Right forelimb (tissue), 1 donor: ENCODE results near the gene UFSP2.
A peak's percentile ranks its signal among the peaks of the same experiment; 100 is the strongest.

Experiments
- DNase-seq: peaks from one replicate; pipeline ENCODE4 v3.0.0-alpha.2; 2018

UFSP2 gene, protein sequence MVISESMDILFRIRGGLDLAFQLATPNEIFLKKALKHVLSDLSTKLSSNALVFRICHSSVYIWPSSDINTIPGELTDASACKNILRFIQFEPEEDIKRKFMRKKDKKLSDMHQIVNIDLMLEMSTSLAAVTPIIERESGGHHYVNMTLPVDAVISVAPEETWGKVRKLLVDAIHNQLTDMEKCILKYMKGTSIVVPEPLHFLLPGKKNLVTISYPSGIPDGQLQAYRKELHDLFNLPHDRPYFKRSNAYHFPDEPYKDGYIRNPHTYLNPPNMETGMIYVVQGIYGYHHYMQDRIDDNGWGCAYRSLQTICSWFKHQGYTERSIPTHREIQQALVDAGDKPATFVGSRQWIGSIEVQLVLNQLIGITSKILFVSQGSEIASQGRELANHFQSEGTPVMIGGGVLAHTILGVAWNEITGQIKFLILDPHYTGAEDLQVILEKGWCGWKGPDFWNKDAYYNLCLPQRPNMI

DNA sequence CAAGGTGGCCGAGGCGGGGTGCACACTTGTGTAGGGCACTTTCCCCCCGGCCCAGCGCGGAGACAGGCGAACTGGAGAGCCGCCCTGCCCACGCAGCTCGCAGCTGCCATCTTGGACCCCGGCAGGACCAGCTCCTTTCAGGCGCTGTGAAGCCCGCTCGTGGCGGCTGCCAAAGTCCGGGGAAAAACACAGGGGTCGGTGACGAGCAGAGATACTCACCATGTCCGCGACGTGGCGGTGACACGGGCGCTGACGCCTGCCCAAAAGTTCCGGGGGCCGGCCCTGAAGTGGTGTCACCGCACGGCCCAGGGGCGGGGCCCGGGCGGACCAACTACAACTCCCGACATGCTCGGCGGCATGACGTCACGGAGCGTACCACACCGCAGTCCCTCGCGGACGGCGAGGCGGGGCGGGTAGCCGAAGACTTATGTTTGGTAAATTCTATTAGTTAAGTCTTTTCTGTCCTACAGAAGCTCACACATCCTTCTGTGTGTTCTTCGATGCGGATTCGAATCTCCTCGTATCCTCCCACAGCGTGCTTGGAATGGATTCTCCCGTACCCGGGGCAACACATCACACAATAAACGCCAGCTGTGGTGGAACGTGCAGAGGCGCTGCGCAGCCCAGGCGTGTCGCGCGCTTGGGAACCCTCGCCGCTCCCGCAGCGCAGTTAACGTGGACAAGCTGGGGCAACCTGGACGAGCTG is at the start of gene UFSP2:
UFSP2 (minus strand) TSS at position 318 of the 706 bp plus-strand sequence; CDS start at position 222, 96 bp downstream.
- peak; percentile 96 for DNase-seq

DNA sequence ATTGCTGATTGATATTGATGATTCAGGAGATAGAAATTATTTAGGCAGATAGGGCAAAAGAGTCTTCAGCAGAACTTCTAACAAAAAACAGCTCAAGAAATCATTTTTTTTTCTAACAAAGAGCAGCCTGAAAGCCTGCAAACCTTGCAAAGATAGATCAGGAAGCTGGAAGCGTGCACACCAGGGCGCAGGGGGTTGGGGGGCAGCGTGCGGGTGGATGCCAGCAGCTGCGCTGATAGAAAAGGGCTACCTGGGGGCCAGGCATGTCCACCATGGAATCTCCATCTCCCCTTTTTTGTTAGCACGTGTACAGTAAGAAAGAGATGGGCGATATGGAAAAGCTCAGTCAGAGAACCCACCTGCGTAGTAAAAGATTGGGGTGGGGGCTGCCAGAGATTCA is 47.5 kb upstream of the UFSP2 start:
- no peak for DNase-seq

DNA sequence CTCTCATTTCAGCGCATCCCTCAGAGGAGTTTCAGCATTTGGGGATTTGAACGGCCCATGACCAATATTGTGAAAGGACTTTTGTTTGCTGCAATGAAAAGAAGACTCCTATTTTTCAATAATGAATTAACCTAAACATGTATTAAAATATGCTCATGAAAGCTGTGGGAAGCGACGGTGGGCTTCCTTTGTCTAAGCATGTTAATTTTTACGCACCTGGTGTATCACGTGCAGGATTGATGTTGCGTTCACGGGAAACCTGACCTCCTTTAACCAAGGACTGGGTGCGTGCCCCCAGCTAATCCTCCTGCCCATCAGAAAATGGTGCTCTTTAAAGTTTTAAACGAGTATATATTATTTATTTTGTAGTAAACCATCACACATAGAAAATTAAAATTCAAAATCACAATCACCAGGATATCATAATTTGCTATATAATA is 46.4 kb upstream of the UFSP2 start:
- DNase-seq, result no peak

DNA sequence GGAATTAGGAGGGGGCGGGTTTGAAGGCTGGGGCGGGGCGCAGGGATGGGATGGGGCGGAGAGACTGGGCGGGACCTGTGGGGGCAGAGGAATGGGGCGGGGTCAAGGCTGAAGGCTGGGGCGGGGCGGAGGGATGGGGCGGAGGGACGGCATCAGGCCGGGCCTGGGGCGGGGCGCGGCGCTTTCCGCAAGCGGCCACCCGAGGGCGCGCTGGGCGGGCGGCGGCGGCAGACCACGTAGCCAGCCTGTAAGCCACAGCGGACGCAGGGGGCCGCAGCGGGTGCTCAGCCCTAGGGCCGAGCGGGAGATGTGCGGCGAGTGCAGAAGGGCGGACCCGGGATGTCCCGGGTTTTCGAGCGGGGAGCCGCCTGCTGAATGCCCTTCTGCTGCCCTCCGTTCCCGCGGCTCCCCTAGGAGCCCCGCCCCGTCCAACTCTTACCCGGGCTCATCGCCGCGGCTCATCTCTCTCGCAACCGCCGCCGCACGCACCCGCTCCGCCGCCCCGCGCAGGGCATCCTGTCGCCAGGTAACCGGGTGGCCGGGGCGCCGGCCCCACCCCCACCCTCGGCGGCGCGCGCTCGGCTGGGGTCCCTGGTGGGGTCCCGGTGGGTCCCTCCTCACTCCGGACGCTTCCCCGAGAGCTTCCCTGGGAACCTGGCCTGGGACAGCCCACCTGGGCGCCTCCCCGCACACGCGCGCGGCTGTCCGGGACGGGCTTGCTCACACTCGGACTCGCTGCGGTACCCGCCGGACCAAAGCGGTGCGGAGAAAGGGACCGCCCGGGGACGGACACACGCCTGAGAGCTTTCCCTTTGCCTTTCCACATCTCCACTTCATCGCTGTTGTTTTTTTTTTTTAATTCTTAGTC is 45.7 kb upstream of the UFSP2 start, which contains the start of gene CCDC110:
CCDC110 (minus strand) TSS at position 499 of the 868 bp plus-strand sequence; CDS start at position 449, 50 bp downstream.
- peak; percentile 94 for DNase-seq

DNA sequence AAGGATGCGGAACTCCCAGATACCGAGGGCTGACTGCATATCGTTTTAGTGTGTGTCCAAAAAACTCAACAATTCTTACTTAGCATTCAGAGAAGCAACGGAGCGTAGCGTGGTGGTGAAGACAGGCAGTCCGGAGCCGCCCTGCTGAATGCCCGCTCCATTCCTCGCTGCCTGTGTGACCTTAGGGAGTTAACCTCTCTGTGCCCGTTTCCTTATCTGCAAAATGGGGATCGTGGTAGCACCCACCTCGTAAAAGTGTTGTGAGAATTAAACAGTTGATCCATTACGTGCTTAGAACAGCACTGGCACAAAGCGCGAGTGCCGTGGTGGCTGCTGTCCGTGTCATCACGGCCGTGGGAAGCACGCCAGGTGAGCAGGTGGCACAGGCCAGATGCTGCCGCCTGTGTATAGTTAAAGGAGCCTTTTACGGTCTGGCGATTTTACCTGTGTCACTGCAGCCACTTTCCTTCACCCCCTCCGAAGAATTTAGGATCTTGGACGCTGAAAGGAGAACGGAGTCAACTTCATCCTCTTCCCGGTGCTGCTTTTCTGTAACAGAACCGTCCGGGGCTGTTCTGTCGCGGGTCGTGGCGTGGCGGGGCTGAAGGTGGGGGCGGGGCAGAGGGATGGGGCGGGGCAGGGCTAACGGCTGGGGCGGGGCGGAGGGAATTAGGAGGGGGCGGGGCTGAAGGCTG is 44.9 kb upstream of the UFSP2 start:
- DNase-seq, result no peak

DNA sequence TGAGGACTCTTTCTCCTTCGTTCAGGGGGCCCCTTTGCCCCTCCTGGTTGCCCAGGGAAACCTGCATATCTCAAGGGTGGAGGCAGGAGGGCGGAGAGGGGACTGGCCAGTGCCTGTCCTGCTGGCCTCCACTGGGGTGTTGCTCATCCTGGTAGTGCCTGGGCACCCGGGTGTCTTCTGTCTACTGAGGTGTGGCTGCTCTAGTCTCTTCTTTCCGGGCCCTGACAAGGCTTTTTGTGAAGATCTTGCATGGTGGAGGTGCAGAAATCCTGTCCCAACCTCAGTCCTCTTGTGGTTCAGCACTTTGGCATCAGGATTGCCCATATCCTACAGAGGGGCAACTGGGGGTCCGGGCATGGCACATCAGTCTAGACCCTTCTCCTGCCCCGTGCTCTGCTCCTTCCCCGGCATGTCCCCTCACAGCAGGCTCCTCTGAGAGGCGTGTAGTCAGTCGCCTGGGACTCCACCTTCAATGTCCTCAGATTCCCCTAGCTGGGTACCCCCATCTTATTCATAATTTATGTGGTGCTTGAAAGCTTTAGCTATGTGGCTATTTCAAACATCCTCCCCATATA is 43.9 kb upstream of the UFSP2 start:
- no peak for DNase-seq

DNA sequence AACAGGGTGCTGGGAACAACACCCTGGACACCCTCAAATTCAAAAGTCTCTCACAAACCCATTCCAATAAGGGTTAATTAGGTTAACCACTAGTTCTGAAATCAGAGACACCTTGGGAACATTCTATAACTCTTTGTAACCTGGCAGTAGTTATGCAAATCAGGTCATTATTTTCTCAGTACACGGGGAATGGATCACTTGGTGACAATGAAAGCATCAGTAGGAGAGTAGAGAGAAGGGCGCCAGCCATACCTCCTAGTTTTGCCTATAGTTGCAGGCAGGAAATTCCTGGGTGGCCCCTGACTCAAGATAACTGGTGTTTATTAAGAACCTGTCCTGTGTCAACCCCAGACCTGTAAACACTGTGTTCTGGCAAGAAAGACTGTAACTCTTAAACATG is 43.2 kb upstream of the UFSP2 start:
- no peak for DNase-seq

DNA sequence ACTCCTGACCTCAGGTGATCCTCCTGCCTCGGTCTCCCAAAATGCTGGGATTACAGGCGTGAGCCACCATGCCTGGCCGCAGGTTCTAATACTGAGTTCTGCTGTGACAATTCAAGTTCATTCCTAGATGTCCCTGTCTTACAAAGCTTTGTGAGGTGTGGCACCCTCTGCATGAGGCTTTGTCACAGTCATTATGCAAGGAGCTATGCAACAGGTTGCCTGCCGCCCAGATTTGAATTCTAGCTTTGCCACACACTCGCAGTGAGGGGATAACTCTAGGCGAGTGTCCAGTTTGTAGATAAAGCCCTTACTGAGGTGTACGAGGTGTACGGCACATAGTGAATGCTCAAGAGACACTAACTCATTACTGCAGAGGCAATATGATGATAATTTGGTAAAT is 42.2 kb upstream of the UFSP2 start:
- no peak for DNase-seq

DNA sequence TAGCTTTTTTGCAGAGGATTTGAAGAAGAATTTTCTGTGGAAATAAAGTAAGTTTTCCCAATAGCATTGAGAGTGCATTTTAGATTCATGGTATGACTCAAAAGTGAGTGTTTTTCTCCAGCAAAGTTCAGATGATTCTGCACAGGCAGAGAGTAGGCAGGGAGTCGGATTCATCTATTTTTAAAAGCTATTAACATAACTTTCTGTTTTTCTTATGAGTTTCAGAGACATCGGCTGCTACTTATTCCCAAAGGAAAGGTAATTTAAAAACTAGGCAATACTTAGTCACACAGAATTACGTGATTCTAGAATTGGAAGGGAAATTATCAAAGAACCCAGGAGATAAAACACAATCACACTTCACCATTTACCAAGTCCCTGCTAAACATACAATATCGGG is 41.3 kb upstream of the UFSP2 start:
- no peak for DNase-seq

DNA sequence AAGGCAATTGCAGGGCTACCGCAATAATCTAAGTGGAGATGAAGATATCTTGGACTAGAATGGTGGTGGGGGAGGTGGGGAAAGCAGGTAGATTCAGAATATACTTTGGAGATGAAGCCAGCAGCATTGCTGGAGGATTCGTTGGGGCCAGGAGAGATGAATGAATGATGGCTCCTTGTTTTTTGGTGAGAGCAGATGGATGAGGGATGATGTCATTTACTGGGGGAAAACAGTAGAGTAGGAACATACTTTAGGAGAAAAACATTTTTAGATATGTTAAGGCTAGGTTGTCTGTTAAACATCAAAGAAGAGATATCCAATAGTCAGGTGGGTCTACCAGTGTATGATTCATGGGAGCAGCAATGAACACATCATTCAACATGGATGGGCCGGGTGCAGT is 39.9 kb upstream of the UFSP2 start:
- no peak for DNase-seq

DNA sequence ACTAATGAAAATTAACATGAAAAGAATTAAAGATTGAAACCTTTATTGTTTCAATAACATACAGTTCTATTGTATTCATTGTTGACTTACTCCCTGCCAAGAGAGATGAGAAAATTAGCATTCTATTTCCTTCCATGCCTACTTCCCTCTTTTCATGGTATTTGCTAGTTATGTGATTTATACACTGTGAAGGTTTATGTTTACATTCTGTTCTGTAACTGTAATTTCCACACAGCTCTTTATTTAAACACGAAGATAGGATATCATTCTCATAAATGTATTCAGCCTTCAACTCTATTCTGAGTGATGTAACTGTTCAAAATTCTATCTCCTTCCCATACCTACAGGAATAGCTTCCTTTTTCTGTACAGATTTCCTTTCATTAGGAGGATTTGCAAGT is 39.1 kb upstream of the UFSP2 start:
- DNase-seq, result no peak

DNA sequence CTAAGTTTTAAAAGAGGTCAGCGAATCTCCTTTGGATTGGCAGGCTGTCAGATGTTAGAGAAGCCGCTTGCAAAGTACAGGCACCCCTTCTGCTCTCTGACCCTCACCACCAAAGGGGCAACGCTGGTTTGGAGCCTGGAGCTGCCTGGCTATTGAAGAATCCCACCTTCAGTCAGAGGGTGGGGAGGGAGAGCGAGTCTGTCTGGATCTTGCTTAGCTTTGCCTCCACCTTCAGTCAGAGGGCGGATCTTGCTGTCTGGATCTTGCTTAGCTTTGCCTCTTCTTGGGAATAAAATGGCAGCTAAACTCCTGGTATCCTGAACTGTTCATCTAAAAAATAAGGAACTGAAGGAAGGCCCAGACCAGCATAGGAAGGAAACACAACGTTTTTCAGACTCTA is 38.4 kb upstream of the UFSP2 start:
- no peak for DNase-seq

DNA sequence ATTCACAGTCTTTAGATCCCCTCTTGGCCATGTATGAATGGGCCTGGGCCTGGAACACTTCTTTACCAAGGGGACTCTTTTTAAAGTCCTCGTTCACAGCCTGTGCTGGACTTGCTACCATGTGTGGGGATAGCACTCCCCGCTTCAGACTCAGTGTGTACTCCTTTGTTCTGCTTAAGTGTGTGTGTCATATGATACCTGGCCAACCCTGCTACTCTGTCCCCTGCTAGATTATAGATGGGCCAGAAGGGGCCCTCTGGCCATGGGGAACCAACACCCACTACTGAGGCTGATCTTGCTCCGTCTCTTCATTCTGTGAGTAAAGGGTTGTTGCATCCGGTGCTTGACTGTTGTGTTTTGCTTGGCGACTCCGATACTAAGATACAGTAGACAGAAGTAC is 37.8 kb upstream of the UFSP2 start:
- DNase-seq, result no peak

DNA sequence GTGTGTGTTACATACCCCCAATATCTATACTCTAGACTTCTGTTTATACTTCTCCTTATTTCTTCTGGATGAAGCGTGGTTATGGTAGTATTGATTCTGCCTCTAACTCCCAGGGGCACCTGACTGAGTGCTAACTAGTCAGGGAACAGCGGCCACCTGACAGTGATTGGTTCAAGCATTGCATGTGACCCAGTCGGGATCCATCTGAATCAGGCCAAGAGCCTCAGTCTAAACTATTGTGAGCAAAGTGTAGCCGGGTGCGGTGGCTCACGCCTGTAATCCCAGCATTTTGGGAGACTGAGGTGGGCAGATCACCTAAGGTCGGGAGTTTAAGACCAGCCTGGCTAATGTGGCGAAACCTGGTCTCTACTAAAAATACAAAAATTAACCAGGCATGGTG is 35.8 kb upstream of the UFSP2 start:
- DNase-seq, result no peak

DNA sequence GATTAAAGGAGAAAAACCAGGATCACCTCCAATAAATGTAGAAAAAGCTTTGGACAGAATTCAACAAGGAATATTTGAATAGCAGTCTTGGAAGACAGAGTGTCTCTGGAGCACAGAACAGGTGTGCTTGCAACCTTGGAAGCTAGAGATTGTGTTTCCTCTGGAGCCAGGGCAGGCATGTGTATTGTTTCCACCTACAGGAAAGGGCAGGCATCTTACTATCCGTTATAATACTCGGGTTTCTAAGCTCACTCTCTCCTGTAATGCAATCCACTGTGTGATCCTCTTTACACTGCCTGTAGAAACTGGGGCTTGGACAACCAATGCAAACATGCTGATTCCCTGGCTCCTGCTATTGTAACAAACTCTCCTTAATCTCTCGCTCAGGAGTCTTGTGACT is 31.4 kb upstream of the UFSP2 start:
- DNase-seq, result no peak

DNA sequence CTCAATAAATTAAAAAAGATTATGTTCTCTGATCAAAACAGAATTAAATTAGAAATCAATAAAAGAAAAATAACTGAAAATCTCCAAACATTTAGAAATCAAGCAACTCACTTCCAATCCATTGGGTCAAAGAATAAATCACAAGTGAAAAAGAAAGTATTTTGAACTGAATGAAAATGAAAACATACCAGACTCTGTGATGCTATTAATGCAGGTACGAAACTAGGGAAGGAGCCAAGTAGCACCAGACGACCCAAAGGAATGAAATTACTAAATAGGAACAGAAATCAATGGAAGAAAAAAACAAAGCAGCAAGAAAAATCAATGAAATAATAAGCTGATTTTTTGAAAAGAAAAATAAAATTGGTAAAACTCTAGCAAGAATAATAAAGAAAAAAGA is 30.4 kb upstream of the UFSP2 start:
- DNase-seq, result no peak

DNA sequence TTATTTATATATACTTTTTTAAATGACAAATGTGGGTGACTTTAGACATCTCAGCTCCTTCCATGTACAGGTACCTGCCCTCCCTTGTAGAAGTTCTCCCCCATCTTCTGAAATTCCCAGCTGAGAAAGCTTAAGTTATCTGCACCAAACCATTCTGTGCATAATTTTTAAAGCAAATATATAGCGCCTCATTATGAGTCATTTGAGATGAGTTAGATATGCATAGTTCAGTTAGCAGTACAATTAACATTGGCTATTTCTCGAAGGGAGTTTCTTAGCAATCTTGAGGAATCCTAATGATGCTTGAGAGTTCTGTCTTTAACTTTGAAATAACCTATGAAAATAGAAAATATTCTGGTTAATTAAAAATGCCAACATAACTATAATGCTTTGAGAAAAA is 19.4 kb upstream of the UFSP2 start:
- no peak for DNase-seq

DNA sequence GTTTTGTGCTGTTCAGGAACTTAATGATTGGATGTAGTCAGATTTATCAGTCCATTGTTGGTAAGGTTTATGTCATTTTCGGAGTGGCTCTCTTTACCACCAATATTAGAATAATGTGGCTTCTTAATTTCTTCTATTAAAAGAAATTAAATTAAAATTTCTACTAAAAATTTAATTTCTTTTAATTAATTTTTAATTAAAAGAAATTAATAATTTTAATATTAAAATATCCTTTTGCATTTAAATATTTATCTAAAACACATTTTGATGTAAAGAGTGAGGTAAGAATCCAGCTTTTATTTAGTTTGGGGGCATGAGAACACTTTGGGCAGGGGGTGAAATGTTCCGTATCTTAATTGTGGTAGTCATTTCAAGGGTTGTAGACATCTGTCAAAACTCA is 15.7 kb upstream of the UFSP2 start:
- DNase-seq, result no peak

DNA sequence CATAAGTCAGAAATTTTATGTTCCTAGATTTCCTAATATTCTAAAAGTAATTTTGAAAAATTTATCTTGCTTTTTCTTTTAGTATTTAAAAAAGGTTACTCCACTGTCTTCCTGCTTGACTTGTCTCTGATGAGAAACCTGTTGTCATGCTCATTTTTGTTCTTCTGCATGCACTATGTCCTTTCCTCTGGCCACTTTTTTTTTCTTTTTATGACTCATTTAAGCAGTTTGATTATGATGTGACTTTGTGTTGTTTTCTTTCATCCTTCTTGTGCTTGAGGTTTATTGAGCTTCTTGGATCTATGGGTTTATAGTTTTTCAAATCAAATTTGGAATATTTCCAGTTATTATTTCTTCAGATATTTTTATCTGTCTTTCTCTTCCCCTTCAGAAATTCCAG is 12.0 kb upstream of the UFSP2 start:
- DNase-seq, result no peak

DNA sequence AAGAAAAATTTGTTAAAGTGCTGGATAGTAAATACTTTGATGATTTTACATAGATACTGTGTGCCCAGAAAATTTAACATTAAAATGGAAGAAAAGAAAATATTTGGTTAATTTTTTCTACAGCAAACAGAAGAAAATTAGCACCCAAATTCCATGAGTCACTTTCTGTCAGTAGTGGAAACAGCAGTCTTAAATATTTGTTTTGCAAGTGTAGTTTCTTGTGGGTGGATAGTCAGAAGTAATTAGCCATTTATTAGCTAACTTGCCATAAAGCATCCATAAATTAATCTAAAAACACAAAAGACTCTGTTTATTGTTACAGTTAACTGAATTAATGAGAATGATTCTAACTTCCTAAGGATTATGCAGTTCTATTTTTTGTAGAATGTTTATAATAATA is 9.7 kb upstream of the UFSP2 start:
- DNase-seq, result no peak

DNA sequence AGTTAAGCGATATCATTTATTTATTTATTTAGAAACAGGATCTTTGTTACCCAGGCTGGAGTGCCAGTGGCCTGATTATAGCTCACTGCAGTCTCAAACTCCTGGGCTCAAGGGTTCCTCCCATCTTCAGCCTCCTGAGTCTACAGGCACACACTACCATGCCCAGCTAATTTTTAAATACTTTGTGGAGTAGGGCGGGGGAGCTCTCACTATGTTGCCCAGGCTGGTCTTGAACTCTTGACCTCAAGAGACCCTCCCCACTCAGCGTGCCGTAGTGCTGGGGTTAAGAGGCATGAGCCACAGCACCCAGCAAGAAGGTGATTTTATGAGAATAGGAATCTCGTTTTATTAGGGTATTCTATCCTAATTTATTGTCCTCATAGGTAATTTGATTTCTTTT is 3.9 kb upstream of the UFSP2 start:
- DNase-seq, result no peak
